HPDE6-E6E7 (cell line): ENCODE measurements around the gene SLC8B1.
A peak's percentile ranks its signal among the peaks of the same experiment; 100 is the strongest.

ENCODE experiments used
- DNase-seq: peaks from one replicate; pipeline ENCODE4 v3.0.0; 2011; ENCODE audit warnings: missing footprints; ENCODE audit errors: extremely low spot score

Gene SLC8B1

DNA sequence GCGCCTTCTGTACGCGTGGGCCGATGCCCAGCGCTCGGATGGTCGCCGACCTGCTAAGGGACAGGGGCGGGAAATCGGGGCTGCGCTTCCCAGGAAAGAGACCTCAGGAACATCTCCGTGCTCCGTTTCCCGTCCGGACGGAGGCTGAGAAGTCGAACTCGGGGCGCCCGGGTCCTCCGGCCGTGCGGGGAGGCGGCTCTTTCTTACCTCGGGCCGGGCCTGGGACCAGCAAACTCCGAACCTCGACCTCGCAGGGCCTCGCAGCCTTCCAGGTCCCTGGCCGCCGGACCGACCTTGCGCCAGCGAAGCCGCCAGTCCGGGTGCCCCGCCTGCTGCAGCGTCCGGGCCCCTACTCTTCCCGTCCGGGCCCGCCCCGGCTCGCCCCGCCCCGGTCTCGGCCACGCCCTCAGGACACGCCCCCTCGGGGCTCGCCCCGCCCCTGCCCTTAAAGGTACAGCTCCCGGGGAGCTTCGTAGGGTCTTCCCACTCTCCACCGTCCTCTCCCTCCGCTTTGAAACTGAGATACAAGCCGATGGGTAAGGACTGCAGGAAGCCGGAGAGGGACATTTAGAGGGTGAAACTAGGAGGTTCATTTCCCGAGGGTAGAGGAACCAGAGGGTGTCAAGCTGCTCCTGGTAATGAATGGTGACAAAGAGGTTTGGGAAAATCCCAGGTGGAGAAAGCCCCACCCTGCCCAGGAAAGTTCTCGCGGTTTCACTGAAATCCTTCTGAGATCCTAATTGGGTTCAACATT, at the start of gene SLC8B1:
SLC8B1 (minus strand) TSS at position 324 of the 754 bp plus-strand sequence. CDS start 2,231 bp downstream, outside the sequence.
- peak; percentile 81 for DNase-seq

DNA sequence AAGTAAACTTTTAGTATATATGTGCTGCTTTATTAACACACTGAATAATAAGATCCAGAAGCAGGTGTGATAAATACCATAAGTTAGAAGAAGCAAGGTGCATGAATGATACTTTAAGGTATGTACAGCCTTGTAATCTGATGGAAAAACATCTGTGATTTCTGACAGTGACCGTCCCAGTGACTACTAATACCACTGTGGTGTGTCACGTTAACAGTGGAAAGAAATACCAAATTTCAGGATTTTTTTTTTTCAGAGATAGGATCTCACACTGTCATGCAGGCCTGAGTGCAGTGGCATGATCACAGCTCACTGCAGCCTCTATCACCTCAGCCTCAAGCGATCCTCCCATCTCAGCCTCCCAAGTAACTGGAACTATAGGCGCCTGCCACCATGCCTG, 47.3 kb upstream of the SLC8B1 start:
- DNase-seq: no peak

DNA sequence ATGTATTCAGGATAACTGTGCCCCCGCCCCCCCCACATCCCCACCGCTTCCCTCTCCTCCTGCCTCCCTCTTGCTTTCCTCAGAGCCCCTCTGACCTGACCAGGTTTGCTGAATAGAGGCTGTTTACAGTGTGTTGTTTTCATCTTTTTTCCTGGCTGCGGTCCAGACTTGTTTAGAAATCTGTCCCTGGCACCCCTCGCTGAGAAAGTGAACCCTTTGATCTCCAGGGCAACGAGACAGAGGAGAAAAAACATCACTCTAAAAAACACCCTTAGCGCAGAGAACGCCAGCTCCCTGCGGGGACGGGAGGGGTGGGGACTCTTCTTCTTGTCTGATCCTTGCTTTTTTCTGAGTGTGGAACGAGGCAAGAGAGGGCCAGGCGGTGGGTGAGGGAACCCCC, 46.3 kb upstream of the SLC8B1 start:
- no peak for DNase-seq

DNA sequence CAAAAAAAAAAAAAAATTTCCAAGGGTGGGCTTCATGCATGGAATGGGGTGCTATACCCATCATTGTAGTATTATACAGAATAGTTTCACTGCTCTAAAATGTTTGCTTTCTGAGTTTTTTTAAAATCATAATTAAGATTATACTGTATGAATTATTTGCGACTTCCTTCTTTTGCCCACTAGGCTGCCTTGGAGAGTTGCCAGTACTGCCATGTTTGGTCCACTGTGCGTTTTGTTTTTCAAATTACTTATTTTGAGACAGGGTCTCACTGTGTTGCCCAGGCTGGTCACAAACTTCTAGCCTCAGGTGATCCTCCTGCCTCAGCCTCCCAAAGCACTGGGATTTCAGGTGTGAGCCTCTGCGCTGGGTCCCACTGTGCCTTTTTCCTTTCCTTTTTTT, 43.4 kb upstream of the SLC8B1 start:
- DNase-seq: no peak

DNA sequence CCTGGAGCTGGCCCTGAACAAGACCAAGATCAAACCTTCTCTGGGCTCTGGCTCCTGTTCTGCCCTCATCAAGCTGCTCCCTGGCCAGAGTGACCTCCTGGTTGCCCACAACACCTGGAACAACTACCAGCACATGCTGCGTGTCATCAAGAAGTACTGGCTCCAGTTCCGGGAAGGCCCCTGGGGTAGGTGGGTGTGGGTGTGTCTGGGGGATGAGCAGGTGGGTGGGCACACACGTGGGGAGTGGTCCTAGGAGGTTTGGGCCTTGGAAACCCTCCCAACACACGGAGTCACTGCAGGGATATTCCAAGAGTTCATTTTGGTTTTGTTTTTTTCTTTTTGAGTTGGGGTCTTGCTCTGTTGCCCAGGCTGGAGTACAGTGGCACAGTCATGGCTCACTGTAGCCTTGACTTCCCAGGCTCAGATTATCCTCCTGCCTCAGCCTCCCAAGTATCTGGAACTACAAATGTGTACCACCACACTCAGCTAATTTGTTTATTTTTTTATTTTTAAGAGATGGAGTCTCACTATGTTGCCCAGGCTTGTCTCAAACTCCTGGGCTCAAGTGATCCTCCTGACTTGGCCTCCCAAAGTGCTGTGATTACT, 40.0 kb upstream of the SLC8B1 start:
- no peak for DNase-seq

DNA sequence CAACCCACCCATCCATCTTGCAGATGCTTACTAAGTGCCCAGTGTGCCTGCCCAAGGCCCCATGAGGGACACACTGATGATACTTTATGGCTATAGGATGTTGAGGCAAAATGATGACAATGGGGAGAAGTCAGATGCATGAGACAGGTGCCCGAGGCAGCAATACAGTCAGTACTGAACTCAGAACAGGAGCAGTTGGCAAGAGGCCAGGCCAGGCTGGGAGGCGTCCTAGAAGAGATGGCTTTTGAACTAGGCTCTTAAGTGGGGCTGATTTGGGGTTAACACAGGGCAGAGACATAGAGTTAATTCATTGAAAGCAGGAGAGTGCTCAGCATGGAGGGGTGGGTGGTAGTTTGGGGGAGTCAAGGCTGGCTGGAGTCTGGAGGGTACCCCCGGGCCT, 39.1 kb upstream of the SLC8B1 start:
- no peak for DNase-seq

DNA sequence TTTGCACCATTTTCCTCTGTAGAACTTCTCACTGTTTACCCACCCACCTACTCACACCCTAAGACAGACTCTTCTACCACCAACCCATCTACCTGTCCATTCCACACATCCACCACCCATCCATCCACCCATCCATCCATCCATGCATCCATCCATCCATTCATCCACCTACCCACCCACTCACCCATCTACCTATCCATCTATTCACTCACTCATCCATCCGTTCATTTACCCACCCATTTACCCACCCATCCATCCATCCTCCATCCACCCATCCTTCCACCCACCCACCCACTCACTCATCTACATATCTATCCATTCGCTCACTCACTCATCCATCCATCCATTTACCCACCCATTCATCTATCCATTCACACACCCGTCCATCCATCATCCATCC, 38.5 kb upstream of the SLC8B1 start:
- no peak for DNase-seq

DNA sequence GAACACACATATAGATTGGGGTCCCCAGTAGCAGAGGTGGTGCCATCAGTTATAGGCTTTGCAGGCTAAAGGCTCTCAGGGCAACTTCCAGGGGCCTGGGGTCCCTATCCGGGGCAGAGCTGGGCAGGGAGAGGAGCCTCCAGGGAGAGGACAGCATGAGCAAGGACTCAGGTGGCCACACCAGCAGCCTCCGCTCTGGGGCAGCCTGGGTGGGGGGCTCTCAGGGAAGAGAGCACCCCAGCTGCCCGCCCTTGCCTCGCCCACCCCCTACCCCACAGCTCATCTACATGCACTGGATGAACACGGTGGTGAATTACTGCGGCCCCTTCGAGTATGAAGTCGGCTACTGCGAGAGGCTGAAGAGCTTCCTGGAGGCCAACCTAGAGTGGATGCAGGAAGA, 37.5 kb upstream of the SLC8B1 start:
- no peak for DNase-seq

DNA sequence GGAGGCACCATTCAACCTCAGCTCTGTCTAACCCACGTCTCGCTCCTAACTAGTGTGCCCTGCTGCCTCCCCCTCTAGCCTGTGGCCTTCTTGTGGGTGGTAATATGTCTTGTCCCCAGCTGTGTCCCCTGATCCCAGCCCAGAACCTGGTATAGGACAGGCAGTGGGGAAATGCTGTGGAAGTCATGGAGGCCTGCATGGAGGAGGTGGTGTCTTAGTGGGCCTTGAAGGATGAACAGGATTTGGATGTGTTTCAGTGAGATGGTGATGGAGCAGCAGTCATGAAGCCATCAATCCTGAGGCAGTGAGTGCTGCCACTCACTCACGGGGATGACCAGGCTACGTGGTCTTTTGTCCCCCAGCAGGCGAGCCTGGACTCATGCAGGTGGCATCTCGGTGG, 36.9 kb upstream of the SLC8B1 start:
- DNase-seq: no peak

DNA sequence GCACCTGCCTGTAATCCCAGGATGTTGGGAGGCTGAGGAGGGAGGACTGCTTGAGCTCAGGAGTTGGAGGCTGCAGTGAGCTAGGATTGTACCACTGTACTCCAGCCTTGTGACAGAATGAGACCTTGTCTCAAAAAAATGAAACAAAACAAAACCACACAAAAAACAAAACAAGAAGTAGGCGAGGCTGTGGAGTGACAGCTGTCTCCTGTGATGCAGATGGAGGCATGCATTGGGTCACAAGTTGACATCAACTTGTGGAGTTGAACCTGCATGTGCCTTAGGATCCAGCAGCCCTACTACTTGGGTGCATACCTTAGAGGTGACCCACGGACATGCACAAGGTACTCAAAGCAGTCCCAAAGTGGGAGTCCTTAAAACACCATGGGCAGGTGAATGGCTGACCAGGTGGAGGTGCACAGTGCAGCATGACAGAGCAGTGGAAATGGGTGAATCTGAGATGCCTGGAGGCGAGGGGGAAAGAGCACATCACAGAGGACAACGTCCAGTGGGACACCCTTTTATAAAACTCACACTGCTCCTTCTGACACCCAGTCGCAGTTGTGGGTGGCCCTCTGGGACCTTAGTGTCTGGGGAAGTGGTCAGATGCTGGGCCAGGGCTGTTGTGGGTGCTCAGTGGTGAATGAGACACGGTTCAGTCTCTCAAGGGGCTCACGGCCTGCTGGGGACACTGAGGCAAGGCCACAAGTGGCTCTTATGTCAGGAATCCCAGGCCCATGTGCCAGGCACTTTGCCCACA, 36.2 kb upstream of the SLC8B1 start:
- no peak for DNase-seq

DNA sequence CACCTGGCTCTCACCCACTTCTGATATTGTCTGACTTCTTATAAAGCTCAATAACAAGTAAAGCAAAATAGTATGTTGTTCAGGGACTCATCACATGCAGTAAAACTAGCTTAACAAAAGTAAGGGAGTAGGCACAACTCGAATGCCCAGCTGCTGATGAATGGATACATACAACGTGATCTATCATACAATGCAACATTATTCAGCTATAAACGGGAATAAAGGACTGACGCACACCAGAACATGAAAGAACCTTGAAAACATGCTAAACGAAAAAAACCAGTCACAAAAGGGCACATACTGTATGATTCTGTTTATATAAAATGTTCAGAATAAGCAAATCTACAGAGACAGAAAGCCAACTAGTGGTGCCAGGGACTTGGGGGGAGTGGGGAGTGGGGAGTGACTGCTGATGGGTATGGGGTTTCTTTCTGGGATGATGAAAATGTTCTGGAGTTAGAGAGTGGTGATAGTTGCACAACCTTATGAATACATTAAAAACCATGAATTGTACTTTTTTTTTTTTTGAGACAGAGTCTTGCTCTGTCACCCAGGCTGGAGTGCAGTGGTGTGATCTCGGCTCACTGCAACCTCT, 34.6 kb upstream of the SLC8B1 start:
- DNase-seq: no peak

DNA sequence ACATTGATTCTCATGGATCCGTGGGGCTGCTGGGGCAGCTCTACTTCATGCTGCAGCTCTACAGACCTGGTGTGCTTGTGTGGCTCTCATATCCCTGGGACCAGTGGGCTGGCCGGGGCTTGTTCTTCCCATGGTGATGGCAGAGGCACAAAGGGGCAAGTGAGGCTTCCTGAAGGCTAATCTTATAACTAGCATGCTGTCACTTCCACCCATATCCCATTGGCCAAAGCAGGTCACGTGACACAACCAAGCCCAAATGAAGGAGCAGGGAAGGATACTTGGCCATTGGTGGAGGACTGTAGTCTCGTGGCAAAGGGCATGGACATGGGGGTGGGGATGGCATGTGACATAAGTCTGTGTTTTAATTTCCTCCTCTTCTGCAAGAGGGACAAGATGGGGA, 33.4 kb upstream of the SLC8B1 start:
- DNase-seq: no peak

DNA sequence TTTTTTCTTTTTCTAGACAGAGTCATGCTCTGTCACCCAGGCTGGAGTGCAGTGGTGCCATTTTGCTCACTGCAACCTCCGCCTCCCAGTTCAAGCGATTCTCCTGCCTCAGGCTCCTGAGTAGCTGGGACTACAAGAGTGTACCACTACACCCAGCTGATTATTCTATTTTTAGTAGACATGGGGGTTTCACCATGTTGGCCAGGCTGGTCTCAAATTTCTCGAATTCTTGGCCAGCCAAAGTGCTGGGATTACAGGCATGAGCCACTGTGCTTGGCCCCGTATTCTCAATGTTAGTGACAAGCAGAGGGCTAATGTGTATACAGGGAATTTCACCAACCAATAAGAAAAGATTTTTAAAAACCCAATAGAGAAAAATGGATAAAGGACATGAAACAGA, 31.9 kb upstream of the SLC8B1 start:
- DNase-seq: no peak

DNA sequence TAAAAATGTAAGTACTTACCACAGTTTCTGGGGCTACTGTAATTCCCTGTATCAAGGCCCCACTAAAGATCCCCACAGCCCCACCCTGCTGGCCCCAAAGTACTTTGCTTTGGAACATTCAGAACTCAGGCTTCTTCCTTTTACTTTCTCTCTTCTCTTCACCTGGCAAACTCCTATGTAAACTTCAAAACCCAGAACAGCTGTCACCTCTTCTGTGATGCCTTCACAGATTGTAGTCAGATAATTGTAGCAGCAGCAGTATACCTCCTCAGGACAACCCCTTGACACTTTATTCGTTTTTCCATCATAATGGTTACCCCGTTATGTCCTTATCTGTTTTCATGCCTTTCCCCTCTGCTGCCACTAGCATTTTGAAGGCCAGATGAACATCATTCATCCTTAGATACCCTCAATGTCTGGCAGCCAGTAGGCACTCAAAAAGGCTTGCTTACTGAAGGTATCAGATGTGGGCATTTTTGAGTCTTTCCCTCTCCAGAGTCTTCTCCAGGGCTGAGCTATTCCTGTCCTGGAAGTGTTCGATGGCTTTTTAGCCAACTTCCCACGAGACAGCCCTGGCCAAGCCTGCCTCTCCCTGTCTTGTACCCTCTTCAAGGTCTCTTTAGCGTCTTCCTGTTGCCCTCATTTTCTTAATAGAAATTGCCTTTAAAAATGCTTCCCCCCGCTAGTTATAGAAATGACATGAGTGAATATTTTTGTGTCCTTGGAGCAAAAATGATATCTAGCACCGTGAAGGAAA, 30.9 kb upstream of the SLC8B1 start:
- no peak for DNase-seq

DNA sequence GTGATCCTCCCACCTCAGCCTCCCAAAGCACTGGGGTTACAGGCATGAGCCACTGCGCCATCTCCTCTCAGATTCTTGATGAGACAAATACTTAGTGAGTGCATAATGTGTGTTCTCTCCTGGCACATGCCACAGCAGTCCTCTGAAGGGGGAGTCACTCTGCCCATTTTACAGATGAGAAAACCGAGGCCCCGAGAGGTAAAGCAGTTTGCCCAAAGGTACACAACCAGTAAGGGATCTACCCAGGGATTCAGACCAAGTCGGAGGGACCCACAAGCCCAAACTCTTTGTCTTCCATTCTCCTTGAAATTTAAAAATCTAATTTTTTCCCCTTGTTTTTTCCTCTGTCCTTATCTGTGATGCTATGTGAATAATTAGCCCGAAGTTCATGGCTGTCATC, 29.8 kb upstream of the SLC8B1 start:
- DNase-seq: no peak

DNA sequence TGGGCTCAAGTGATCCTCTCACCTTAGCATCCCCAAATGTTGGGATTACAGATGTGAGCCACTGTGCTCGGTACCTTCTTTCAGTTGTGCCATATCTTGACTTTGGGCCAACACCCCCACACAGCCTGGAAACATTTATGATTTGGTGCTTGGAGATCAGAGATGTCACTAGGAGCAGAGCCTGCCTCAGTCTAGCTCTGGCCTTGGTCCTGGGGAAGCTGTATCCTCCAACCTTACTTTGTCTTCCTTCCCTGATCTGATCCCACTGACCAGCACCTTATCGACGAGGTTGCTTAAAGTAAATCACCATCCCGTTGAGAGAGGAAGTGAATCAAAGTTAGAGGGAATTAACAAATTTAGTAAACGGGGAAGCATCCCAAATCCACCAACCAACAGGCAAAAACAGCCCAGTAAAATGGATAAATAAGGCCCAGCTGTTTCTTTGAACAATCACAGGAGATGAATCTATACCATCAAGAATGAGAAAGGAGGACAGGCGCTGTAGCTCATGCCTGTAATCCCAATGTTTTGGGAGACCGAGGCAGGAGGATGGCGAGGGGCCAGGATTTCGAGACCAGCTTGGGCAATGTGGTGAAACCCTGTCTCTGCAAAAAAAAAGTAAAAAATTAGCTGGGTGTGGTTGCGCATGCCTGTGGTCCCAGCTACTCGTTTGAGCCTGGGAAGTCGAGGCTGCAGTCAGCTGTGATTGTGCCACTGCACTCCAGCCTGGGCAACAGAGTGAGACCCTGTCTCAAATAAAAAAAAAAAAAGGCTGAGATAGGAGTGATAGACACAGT, 26.9 kb upstream of the SLC8B1 start:
- no peak for DNase-seq

DNA sequence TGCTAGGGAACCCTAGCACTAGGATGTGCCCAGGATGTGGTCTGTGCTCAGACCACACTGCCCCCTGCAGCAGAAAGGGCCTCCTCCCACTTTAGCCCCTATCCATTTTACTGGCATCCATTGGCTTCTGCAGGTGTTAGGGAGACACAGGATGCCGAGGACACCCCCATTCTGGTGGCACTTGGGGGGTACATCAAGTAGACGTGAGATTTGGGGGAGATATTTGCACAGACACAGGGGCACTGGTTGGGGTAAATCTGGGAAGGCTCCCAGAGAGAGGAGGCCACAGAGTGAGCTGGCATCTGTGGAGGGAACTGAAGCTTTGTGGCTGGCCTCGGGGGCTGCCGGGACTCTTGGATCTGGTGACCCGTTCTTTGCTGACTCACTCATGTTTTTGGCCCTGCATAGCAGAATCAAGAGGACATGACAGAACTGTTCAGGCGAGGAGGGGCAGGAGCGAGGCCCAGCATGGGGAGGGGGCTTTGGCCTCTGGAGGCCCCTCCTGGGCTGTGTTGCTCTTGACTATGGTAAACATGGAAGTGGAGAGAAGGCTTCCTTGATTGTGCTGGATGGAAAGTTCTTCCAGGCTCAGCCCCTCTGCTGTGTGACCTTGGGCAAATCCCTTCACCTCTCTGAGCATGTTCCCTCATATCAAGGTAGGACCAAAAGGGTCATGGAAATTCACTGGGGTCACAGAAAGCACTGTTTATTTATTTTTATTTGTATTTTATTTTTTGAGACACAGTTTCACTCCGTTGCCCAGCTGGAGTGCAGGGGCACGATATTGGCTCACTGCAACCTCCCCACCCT, 25.2 kb upstream of the SLC8B1 start:
- DNase-seq: no peak

DNA sequence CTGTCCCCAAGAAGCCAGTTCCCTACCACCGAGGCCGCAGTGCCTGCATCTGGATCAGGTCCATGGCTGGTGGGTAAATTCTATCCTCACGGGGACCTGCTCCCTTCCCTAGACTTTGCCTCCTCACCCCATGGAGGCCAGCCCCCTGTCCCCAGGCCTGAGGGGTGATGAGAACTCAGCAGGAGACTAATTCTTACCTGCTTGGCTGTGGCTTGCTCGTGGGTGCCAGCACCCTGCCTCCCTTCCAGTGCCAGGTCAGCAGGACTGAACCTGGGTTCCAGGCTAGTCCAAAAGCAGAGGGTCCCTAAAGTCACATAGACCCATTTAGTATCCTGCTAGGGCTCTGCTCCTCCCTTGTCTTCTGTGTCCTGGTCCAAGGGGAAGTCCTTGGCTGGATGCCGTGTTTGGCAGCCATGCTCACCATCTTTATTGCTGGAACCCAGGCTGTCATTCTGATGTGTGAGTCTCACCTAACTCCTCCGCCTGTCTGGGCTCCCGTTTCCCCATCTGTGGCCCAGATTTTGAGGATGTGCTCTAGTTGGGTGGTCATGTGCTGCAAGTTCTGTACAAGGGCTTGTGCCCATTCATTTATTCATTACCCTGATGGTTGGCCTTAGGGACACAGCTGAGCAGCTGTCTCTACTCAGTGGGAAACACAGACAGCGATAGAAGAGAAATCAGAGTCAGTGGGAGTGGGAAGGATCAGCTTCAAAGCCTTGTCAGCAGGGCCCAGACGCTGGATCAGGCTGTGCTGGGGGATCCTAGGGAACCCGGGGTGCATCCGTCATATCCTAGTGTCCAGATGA, 24.4 kb upstream of the SLC8B1 start:
- no peak for DNase-seq
